ENCODE results near the gene SEPTIN2. TPM values are rescaled to one million over a fixed set of nuclear protein-coding genes. Genes with fewer than 3 reads are reported as not detected.
A peak's percentile ranks its signal among the peaks of the same experiment; 100 is the strongest.

The SEPTIN2 gene
- total RNA-seq, 1 donor from 2014 or later, result 187 TPM

- Histone ChIP-seq H3K27me3 (ENCODE audit: low read depth) (no peaks in the 10 kb centered on the region), H3K4me3 (peak overlapping the region; percentile 60), H3K9me3 (replicated peaks) (no peaks in the 10 kb centered on the region), H3K4me1 (peaks cover 44% of the 10 kb centered on the region), H3K27ac (replicated peaks) (peak overlapping the region; percentile 78), H3K36me3 (peaks cover 47% of the 10 kb centered on the region)
- TF ChIP-seq CTCF (IDR thresholded peaks at IDR 0.05; ENCODE audit: borderline replicate concordance), result no peak
- DNase-seq, result peak; percentile 88
- intact Hi-C loops (cut with micrococcal nuclease), result no loop called here
Observed at GRCh38 chr2:241354668-241355658, 39.2 kb downstream of the SEPTIN2 start.

GRCh38 chr2:241355983-241356870 lies 40.5 kb downstream of the SEPTIN2 start, which contains the start of gene FARP2:
TSS of gene FARP2 (plus strand) at chr2:241356285. CDS start at chr2:241373108, 16,823 bp downstream.
- peak within 1 kb of the TSS; percentile 96 for H3K4me3 ChIP-seq
- intact Hi-C loops (cut with micrococcal nuclease), result no loop called here
- H3K27ac ChIP-seq (replicated peaks), result peak within 1 kb of the TSS; percentile 91
- no peaks in the 10 kb centered on the region for H3K27me3 ChIP-seq (ENCODE audit: low read depth)
- peak; percentile 100 for DNase-seq
- peaks cover 34% of the 10 kb centered on the region for H3K36me3 ChIP-seq
- H3K9me3 ChIP-seq (replicated peaks), result no peaks in the 10 kb centered on the region
- TF ChIP-seq CTCF (IDR thresholded peaks at IDR 0.05; ENCODE audit: borderline replicate concordance), result peak; percentile 9
- H3K4me1 ChIP-seq, result peaks cover 44% of the 10 kb centered on the region

- H3K9me3 ChIP-seq (replicated peaks), result no peaks in the 10 kb centered on the region
- intact Hi-C loops (cut with micrococcal nuclease), result no loop called here
- no peak for DNase-seq
- TF ChIP-seq CTCF (IDR thresholded peaks at IDR 0.05; ENCODE audit: borderline replicate concordance), result no peak
- H3K36me3 ChIP-seq, result peaks cover 28% of the 10 kb centered on the region
- no peaks in the 10 kb centered on the region for H3K27me3 ChIP-seq (ENCODE audit: low read depth)
- peak overlapping the region; percentile 91 for H3K27ac ChIP-seq (replicated peaks)
- H3K4me3 ChIP-seq, result peak overlapping the region; percentile 96
- peaks cover 44% of the 10 kb centered on the region for H3K4me1 ChIP-seq
Observed at GRCh38 chr2:241356871-241357260, 41.1 kb downstream of the SEPTIN2 start.

GRCh38 chr2:241357531-241357930 lies 41.8 kb downstream of the SEPTIN2 start:
- Histone ChIP-seq H3K27me3 (ENCODE audit: low read depth) (no peaks in the 10 kb centered on the region), H3K27ac (replicated peaks) (no peak overlapping the region), H3K36me3 (peaks cover 21% of the 10 kb centered on the region), H3K4me3 (peak overlapping the region; percentile 96), H3K4me1 (peaks cover 44% of the 10 kb centered on the region), H3K9me3 (replicated peaks) (no peaks in the 10 kb centered on the region)
- intact Hi-C loops (cut with micrococcal nuclease), result no loop called here
- TF ChIP-seq CTCF (IDR thresholded peaks at IDR 0.05; ENCODE audit: borderline replicate concordance), result no peak
- DNase-seq, result no peak

- Histone ChIP-seq H3K27ac (replicated peaks) (no peak overlapping the region), H3K4me1 (peaks cover 52% of the 10 kb centered on the region), H3K9me3 (replicated peaks) (no peaks in the 10 kb centered on the region), H3K4me3 (no peak overlapping the region), H3K27me3 (ENCODE audit: low read depth) (no peaks in the 10 kb centered on the region), H3K36me3 (peaks cover 12% of the 10 kb centered on the region)
- intact Hi-C loops (cut with micrococcal nuclease), result no loop called here
- no peak for DNase-seq
- no peak for TF ChIP-seq CTCF (IDR thresholded peaks at IDR 0.05; ENCODE audit: borderline replicate concordance)
Observed at GRCh38 chr2:241358470-241358869, 42.7 kb downstream of the SEPTIN2 start.

Data from left ventricle myocardium inferior (tissue), 1 donor.